ENCODE data around the gene PDCD1.

DNA sequence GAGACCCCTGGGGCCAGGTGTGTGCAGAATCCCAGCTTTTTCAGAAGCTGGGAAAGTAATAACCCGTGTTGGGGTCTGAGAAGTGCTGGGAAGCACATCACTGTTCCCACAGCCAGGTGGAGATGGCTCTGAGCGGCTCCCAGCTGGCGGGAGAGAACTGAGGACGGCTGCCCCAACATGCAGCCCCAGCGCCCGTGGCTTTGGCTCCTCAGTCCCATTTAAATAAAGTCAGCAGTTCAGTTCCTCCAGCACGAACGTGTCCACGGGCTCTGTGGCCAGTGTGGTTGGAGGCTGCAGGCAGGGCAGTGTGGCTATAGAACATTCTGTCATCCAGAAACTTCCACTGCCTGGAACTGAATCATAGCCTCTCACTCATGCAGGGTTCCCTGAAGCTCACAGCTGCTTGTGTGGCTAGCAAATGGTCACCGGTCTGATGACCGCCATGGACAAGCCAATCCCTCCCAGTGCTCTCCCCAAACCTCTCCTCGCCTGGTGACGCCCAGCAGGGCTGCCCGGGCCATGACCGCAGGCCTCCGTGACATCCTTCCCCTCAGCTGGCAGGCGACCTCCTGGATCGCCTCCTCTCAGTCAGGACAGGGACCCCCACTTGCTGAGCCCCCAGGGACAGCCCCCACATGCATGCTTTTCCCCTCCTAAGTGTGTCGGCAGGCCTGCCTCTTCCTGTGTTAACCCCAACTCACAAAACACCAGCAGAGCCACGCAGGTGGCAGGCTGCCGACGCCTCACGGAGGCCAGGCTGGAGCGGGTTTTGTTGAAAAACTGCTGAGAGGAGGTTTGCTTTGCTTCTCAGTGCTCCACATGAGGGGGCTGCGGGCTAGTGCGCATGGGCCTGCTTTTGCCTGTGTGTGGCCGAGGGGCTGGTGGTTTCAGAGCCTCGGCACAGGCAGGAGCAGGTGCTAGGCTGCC, 12.2 kb upstream of the PDCD1 start:
- TF ChIP-seq, protein P1, sequence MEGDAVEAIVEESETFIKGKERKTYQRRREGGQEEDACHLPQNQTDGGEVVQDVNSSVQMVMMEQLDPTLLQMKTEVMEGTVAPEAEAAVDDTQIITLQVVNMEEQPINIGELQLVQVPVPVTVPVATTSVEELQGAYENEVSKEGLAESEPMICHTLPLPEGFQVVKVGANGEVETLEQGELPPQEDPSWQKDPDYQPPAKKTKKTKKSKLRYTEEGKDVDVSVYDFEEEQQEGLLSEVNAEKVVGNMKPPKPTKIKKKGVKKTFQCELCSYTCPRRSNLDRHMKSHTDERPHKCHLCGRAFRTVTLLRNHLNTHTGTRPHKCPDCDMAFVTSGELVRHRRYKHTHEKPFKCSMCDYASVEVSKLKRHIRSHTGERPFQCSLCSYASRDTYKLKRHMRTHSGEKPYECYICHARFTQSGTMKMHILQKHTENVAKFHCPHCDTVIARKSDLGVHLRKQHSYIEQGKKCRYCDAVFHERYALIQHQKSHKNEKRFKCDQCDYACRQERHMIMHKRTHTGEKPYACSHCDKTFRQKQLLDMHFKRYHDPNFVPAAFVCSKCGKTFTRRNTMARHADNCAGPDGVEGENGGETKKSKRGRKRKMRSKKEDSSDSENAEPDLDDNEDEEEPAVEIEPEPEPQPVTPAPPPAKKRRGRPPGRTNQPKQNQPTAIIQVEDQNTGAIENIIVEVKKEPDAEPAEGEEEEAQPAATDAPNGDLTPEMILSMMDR (IDR thresholded peaks at IDR 0.05; ENCODE audit: low read depth, low read length, poor library complexity, severe bottlenecking): no peak
- no peak for TF ChIP-seq EZH2phosphoT487 (IDR thresholded peaks at IDR 0.05; ENCODE audit: borderline replicate concordance, low read length)
